KBM-7 (cell line): ENCODE measurements around the gene C1RL.
A peak's percentile ranks its signal among the peaks of the same experiment; 100 is the strongest.
"Not testable (repeated sequence)": the region's sequence is repeated elsewhere in the genome, so short reads cannot be mapped to it uniquely, and the experiment has no call there.

Source experiments
- DNase-seq: peaks from one replicate; pipeline ENCODE4 v3.0.0-alpha.2; 2015
- in situ Hi-C: fragments of 300-500 bp; cut with MboI; formaldehyde crosslinking; loops from 2 replicates; pipeline ENCODE4 v1.14.3; 2020; ENCODE audit warnings: low sequenced_read_pairs, low pct_unique_long_range_greater_than_20kb, mixed read lengths

The C1RL gene

GRCh38 chr12:7118881-7119280 is 9.9 kb upstream of the C1RL start:
- DNase-seq: no peak
- in situ Hi-C loops: no loop called here

- in situ Hi-C loops: no loop called here
These were observed 8.7 kb upstream of the C1RL start for GRCh38 chr12:7117670-7118069.

GRCh38 chr12:7116916-7117315 is 7.9 kb upstream of the C1RL start:
- in situ Hi-C loops: no loop called here
- no peak for DNase-seq

More at GRCh38 chr12:7117670-7118069, 8.7 kb upstream of the C1RL start:
- no peak for DNase-seq

DNA sequence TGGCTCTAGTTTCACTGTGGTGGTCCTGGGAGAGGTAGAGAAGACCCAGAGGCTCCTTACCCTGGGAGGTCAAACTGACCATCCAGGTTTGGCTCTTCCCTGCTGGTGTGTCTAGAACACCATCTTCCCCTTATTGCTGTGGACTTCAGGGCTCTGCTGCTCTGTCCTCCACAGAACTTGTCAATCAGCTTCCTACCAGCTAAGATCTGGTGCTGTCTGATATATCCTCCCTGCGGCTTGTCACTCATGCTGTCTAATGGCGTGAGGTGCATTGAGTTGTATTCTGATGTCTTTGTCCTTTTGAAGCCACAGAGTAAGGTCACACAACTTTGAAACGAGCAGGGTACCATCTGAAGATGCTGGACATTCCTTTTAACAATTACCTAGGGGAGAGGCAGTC is 7.2 kb upstream of the C1RL start:
- DNase-seq: no peak
- in situ Hi-C loops: no loop called here

- DNase-seq: no peak
- in situ Hi-C loops: no loop called here
These were observed 5.8 kb upstream of the C1RL start for GRCh38 chr12:7114851-7115250.

- in situ Hi-C loops: no loop called here
- no peak for DNase-seq
These were observed 5.0 kb upstream of the C1RL start for GRCh38 chr12:7114008-7114407.

- peak; percentile 70 for DNase-seq
- in situ Hi-C loops: no loop called here
These were observed 4.4 kb upstream of the C1RL start for GRCh38 chr12:7113389-7113871.

DNA sequence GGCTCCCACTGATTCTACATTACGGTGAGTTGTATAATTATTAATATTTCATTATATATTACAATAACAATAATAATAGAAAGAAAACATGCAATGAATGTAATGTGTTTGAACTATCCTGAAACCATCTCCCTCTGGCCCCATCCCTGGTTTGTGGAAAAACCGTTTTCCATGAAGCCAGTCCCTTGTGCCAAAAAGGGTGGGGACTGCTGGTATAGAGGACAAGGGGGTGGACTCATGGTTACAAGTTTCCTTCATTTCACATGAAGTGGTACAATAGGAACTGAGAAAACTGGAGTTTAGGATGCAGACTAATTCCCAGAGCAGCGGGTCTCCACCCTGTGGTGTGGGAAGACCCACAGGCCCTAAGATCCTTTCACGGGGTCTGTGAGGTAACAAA is 3.0 kb upstream of the C1RL start:
- in situ Hi-C loops: no loop called here
- no peak for DNase-seq

- in situ Hi-C loops: no loop called here
These were observed 1.6 kb upstream of the C1RL start for GRCh38 chr12:7110661-7111060.

GRCh38 chr12:7109572-7109920 is 532 bp upstream of the C1RL start:
- in situ Hi-C loops: no loop called here
- DNase-seq: no peak

More at GRCh38 chr12:7110661-7111060, 1.6 kb upstream of the C1RL start:
- no peak for DNase-seq

DNA sequence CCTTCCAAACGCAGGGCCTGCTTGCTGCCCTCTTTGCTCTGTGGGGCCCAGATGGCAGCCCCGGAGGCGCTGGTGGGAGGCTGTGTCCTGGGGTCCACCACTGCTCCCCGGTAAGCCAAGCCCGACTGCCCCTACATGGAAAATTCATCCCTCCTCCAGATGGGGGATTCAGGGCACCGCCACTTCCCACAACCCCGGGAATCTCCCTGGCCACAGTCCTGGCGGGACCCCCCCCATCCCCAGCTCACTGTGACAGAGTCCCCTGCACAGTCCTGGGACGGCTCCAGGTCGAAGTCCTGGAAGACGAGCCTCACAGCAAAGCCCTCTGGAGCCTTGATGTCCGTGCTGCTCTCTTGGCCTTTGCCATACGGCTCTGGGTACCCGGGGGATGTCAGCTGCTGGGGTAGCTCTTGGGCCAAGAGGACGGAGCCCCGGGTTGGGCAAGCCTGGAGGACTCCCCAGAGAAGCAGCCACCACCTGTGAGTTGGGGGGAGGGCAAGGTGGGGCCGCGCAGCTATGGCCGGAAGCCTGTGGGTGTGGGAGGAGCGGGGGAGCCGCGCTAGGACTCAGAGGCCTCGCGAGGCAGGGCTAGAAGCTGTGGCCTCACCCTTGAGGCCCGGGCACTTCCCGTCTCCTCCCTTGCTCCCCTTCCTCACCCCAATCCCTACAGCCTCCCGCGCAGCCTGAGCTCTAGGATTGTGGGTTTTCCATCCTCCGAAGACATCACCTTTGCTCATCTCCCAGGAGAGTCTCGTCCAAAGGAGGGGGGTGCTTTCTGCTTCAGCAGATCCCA is 815 bp downstream of the C1RL start:
- in situ Hi-C loops: no loop called here
- DNase-seq: peak; percentile 93

- no peak for DNase-seq
- in situ Hi-C loops: no loop called here
These were observed 1.4 kb downstream of the C1RL start for GRCh38 chr12:7107636-7108002.

DNA sequence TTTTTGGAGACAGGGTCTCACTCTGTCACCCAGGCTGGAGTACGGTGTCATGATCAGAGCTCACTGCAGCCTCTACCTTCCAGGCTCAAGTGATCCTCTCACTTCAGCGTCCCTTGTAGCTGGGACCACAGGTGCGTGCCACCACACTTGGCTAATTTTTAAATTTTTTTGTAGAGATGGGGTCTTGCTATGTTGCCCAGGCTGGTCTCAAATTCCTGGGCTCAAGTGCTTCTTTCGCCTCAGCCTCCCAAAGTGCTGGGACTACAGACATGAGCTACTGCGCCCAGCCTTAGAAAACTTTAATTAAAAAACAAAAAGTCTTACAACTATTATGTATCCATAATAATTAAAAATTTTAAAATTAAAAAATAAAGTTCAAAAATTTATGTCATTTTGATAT is 1.8 kb downstream of the C1RL start:
- DNase-seq, in situ Hi-C loops: not testable (repeated sequence)

DNA sequence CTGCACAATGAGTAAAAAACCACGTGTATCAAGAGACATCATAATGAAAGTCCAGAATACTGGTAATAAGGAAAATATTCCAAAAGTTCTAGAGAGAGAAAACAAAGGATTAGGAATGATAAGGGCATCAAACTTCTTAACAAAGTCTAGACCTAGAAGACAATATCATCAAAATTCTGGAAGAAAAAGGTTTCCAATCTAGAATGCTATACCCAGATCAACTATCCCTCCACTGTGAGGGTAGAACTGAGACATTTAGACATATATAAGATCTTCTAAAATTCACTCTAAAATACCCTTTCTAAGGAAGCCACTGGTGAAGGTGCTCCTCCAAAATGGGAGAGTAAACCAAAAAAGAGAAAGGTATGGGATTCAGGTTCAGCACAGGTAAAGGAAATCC is 2.9 kb downstream of the C1RL start:
- no peak for DNase-seq
- in situ Hi-C loops: no loop called here

- no peak for DNase-seq
- in situ Hi-C loops: no loop called here
These were observed 5.0 kb downstream of the C1RL start for GRCh38 chr12:7103837-7104584.

- no peak for DNase-seq
- in situ Hi-C loops: no loop called here
These were observed 6.4 kb downstream of the C1RL start for GRCh38 chr12:7102582-7102981.

GRCh38 chr12:7101694-7102131 is 7.3 kb downstream of the C1RL start:
- in situ Hi-C loops: no loop called here
- DNase-seq: no peak

- in situ Hi-C loops: no loop called here
- no peak for DNase-seq
These were observed 7.8 kb downstream of the C1RL start for GRCh38 chr12:7101047-7101693.

- in situ Hi-C loops: no loop called here
- DNase-seq: no peak
These were observed 8.8 kb downstream of the C1RL start for GRCh38 chr12:7100239-7100638.
